ENCODE results near the gene RBM33.

Gene RBM33, protein sequence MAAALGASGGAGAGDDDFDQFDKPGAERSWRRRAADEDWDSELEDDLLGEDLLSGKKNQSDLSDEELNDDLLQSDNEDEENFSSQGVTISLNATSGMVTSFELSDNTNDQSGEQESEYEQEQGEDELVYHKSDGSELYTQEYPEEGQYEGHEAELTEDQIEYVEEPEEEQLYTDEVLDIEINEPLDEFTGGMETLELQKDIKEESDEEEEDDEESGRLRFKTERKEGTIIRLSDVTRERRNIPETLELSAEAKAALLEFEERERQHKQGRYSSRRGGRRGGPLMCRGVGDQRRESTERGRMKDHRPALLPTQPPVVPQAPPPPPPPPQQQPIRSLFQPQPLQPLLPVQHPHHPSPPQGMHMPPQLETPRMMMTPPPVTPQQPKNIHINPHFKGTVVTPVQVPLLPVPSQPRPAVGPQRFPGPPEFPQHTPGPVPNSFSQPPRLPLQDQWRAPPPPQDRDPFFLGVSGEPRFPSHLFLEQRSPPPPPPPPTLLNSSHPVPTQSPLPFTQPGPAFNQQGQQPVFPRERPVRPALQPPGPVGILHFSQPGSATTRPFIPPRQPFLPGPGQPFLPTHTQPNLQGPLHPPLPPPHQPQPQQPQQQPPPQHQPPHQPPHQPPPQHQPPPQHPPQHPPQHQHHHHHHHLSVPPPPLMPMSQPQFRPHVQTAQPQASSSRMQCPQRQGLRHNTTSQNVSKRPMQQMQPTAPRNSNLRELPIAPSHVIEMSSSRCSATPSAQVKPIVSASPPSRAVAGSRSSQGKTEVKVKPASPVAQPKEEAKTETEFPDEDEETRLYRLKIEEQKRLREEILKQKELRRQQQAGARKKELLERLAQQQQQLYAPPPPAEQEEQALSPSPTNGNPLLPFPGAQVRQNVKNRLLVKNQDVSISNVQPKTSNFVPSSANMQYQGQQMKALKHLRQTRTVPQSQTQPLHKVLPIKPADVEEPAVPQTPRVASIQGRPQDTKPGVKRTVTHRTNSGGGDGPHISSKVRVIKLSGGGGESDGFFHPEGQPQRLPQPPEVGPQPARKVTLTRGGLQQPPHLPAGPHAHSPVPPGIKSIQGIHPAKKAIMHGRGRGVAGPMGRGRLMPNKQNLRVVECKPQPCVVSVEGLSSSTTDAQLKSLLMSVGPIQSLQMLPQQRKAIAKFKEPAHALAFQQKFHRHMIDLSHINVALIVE

GRCh38 chr7:155644178-155644970, at the start of gene RBM33:
Gene RBM33, plus strand, starts transcription at chr7:155644661. Its CDS starts 216 bp downstream, at chr7:155644877.
- peak within 1 kb of the TSS; percentile 100 for H3K27ac ChIP-seq
- TF ChIP-seq CTCF (conservative IDR thresholded peaks at IDR 0.05) = no peak

GRCh38 chr7:155594961-155595366, 49.5 kb upstream of the RBM33 start:
- TF ChIP-seq CTCF (conservative IDR thresholded peaks at IDR 0.05) = no peak
- no peak overlapping the region for H3K27ac ChIP-seq

DNA sequence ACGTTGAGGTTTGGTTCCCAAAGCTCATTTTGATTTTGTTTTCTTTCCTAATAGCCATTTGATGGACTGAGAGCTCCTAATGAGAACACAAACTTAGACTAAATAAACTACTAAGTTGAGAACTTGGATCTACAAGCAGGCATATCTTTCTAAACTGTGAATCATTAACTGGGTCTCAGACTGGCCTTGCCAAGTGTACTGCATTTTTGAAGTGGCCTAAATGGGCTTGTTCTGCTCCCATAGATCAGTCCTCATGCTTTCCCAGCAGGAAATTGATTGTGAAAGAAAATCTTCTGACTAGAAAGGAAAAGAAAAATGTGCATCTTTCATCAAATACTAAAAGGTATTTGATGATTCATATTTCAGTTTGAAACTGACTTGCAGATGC, 46.7 kb upstream of the RBM33 start:
- TF ChIP-seq CTCF (conservative IDR thresholded peaks at IDR 0.05) = no peak
- peak overlapping the region; percentile 26 for H3K27ac ChIP-seq

DNA sequence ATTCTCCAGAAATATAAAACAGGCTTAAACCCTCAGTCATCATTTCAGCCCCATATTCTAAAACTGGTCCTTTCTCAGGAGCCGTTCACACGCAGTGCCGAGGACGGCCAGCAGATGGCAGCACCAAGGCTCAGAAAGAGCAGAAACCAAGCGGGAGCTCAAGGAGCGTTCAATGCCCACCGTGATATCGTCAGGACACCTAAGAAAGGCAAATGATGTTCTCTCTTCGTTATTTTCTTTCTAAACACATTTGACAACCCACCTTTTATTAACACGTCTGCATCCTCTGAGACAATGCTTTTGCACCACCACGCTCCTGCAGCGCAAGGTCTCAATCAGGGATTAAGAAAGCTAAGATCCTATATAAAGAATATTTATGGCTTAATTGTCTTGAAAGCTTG, 45.7 kb upstream of the RBM33 start:
- peak; percentile 99 for TF ChIP-seq CTCF (conservative IDR thresholded peaks at IDR 0.05)
- H3K27ac ChIP-seq = no peak overlapping the region

DNA sequence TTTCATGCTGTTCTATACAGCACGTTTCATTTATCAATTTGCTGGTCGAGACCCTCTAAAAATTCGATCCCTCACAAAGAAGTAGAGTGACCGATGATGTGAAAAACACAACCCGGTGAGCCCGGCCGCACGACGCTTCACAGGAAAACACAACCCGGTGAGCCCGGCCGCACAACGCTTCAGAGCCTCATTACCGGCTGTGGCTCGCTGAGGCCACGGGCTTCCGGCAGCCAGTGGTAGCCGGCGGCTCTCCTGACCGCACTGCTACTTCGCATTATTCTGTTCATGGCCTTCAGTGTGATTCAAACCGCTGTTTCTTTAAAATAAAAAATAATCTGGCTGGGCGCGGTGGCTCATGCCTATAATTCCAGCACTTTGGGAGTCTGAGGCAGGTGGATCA, 42.3 kb upstream of the RBM33 start:
- H3K27ac ChIP-seq = no peak overlapping the region
- TF ChIP-seq CTCF (conservative IDR thresholded peaks at IDR 0.05) = no peak

DNA sequence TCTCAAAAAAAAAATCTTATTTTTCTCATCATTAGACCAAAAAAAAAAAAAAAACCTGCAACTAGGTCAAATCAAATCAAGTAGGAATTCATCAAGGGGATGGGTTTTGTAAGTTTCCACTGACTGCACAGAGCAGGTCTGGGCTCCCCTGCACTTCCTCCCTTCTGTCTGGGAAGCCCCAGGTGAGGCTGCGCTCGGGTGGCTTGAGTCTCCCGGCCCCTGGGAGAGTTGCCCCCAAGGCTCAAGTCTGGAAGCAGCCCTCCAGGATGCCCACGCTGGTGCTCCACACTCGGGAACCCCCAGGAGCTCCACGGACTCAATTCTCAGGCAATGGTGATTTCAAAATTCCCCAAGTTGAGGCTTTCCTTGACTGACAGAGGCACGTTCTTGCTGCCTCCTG, 41.7 kb upstream of the RBM33 start:
- no peak overlapping the region for H3K27ac ChIP-seq
- no peak for TF ChIP-seq CTCF (conservative IDR thresholded peaks at IDR 0.05)
